ENCODE results near the gene BSDC1. TPM values are rescaled to one million over a fixed set of nuclear protein-coding genes. Genes with fewer than 3 reads are reported as not detected.

BSDC1 gene
- total RNA-seq, 1 donor from 2014 or later: 93.6 TPM

DNA sequence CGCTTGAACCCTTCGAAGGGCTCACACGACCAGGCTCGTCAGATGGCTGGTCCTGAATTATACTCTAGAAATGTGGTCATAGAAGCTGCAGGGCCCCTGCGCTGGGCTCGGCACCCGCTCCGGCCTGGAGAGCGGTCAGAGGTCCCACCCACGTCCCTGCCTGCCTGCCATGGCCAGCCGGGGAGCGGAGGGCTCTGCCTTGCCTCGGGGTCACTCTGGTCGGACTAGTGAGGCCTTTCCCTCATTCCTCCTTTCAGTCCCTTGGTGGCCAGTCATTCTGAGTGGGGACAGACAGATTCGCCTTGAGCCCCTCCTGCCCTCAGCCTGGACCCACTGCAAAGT is 57.7 kb downstream of the BSDC1 start:
- Mint-ChIP-seq H3K9me3 (ENCODE audit: low read depth) (no peaks in the 10 kb centered on the region), H3K4me3 (ENCODE audit: low read depth) (peak overlapping the region; percentile 67), H3K4me1 (ENCODE audit: low read depth) (peaks cover 40% of the 10 kb centered on the region), H3K36me3 (ENCODE audit: insufficient read depth) (peaks cover 16% of the 10 kb centered on the region), H3K27me3 (peaks cover 13% of the 10 kb centered on the region), H3K27ac (peak overlapping the region; percentile 91)
- TF ChIP-seq, protein P1, sequence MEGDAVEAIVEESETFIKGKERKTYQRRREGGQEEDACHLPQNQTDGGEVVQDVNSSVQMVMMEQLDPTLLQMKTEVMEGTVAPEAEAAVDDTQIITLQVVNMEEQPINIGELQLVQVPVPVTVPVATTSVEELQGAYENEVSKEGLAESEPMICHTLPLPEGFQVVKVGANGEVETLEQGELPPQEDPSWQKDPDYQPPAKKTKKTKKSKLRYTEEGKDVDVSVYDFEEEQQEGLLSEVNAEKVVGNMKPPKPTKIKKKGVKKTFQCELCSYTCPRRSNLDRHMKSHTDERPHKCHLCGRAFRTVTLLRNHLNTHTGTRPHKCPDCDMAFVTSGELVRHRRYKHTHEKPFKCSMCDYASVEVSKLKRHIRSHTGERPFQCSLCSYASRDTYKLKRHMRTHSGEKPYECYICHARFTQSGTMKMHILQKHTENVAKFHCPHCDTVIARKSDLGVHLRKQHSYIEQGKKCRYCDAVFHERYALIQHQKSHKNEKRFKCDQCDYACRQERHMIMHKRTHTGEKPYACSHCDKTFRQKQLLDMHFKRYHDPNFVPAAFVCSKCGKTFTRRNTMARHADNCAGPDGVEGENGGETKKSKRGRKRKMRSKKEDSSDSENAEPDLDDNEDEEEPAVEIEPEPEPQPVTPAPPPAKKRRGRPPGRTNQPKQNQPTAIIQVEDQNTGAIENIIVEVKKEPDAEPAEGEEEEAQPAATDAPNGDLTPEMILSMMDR (IDR thresholded peaks at IDR 0.05; ENCODE audit: unreplicated experiment): no peak
- no peak for DNase-seq (ENCODE audit: low spot score, unreplicated experiment)

- Mint-ChIP-seq H3K9me3 (ENCODE audit: low read depth) (no peaks in the 10 kb centered on the region), H3K4me1 (ENCODE audit: low read depth) (peaks cover 40% of the 10 kb centered on the region), H3K27me3 (peaks cover 13% of the 10 kb centered on the region), H3K36me3 (ENCODE audit: insufficient read depth) (peaks cover 16% of the 10 kb centered on the region), H3K27ac (peak within 1 kb of the TSS; percentile 98), H3K4me3 (ENCODE audit: low read depth) (peak within 1 kb of the TSS; percentile 97)
- peak; percentile 88 for DNase-seq (ENCODE audit: low spot score, unreplicated experiment)
- TF ChIP-seq, protein P1 (IDR thresholded peaks at IDR 0.05; ENCODE audit: unreplicated experiment): no peak
Measured at GRCh38 chr1:32335790-32336590, 58.3 kb downstream of the BSDC1 start, which contains the start of gene MARCKSL1. Gene MARCKSL1 (minus strand): TSS chr1:32336233. CDS start chr1:32336033, 200 bp downstream.

DNA sequence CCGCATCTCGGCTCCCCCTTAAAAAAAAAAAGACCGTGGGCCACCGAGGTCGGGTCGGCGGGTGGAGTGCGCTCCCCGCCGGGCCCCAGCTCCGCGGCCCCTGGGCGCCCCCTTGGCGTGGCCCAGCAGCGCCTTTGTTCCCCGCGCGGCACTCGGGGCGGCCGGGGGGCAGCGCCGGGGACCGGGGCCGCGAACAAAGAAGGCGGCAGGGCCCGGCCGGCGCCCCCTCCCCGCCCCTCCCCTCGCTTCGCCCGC is 58.8 kb downstream of the BSDC1 start:
- no peak for DNase-seq (ENCODE audit: low spot score, unreplicated experiment)
- TF ChIP-seq, protein P1 (IDR thresholded peaks at IDR 0.05; ENCODE audit: unreplicated experiment): no peak
- H3K4me1 Mint-ChIP-seq (ENCODE audit: low read depth): peaks cover 40% of the 10 kb centered on the region
- H3K9me3 Mint-ChIP-seq (ENCODE audit: low read depth): no peaks in the 10 kb centered on the region
- H3K27me3 Mint-ChIP-seq: peaks cover 13% of the 10 kb centered on the region
- H3K27ac Mint-ChIP-seq: no peak overlapping the region
- H3K4me3 Mint-ChIP-seq (ENCODE audit: low read depth): peak overlapping the region; percentile 97
- peaks cover 17% of the 10 kb centered on the region for H3K36me3 Mint-ChIP-seq (ENCODE audit: insufficient read depth)

GRCh38 chr1:32334864-32335534 is 59.2 kb downstream of the BSDC1 start:
- Mint-ChIP-seq H3K4me3 (ENCODE audit: low read depth) (peak overlapping the region; percentile 97), H3K4me1 (ENCODE audit: low read depth) (peaks cover 40% of the 10 kb centered on the region), H3K36me3 (ENCODE audit: insufficient read depth) (peaks cover 18% of the 10 kb centered on the region), H3K27ac (peak overlapping the region; percentile 98), H3K27me3 (peaks cover 10% of the 10 kb centered on the region), H3K9me3 (ENCODE audit: low read depth) (no peaks in the 10 kb centered on the region)
- no peak for DNase-seq (ENCODE audit: low spot score, unreplicated experiment)
- TF ChIP-seq, protein P1 (IDR thresholded peaks at IDR 0.05; ENCODE audit: unreplicated experiment): peak; percentile 72

- TF ChIP-seq, protein P1 (IDR thresholded peaks at IDR 0.05; ENCODE audit: unreplicated experiment): no peak
- Mint-ChIP-seq H3K9me3 (ENCODE audit: low read depth) (no peaks in the 10 kb centered on the region), H3K4me1 (ENCODE audit: low read depth) (peaks cover 40% of the 10 kb centered on the region), H3K27me3 (peaks cover 6% of the 10 kb centered on the region), H3K4me3 (ENCODE audit: low read depth) (peak overlapping the region; percentile 97), H3K27ac (peak overlapping the region; percentile 98), H3K36me3 (ENCODE audit: insufficient read depth) (peaks cover 23% of the 10 kb centered on the region)
- no peak for DNase-seq (ENCODE audit: low spot score, unreplicated experiment)
Measured at GRCh38 chr1:32334274-32334861, 59.9 kb downstream of the BSDC1 start.
